SU-DHL-6 (cell line): ENCODE results near the gene NRN1.

Experiments used
- EZH2phosphoT487 ChIP-seq: fragments of 200-600 bp; sonication (generic), shearing (Covaris generic); conservative IDR thresholded peaks from 2 replicates; pipeline ENCODE4 v1.6.1; 2018; ENCODE audit warnings: mild to moderate bottlenecking, antibody characterized with exemption, low read length, moderate library complexity, mixed read lengths
- TF ChIP-seq, protein P1 (sequence below): fragments of 200-600 bp; sonication (generic); IDR thresholded peaks from one replicate; pipeline ENCODE4 v1.5.1; 2017; ENCODE audit warnings: antibody characterized with exemption, mild to moderate bottlenecking, low read length, moderate library complexity; ENCODE audit not compliant: insufficient read depth, poor library complexity, severe bottlenecking

DNA sequence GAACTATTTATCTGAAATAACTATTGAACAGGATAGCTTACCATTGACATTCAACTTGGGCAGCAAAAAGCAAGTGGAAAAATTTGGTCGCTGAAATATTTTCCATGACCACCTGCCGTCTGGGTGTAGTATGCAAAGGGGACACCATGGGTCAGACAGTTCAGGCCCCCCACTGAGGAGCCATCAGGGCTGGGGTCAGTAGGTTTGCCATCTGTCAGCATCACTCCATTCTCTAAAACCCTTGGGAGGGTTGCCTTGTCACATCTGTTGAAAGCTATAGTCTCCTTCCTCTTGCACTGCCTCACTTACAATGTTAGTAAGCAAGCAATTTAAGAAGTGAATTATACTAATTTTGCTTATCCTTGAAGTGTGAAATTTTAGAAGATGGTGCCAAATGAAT lies 44.9 kb downstream of the NRN1 start:
- TF ChIP-seq, protein P1, sequence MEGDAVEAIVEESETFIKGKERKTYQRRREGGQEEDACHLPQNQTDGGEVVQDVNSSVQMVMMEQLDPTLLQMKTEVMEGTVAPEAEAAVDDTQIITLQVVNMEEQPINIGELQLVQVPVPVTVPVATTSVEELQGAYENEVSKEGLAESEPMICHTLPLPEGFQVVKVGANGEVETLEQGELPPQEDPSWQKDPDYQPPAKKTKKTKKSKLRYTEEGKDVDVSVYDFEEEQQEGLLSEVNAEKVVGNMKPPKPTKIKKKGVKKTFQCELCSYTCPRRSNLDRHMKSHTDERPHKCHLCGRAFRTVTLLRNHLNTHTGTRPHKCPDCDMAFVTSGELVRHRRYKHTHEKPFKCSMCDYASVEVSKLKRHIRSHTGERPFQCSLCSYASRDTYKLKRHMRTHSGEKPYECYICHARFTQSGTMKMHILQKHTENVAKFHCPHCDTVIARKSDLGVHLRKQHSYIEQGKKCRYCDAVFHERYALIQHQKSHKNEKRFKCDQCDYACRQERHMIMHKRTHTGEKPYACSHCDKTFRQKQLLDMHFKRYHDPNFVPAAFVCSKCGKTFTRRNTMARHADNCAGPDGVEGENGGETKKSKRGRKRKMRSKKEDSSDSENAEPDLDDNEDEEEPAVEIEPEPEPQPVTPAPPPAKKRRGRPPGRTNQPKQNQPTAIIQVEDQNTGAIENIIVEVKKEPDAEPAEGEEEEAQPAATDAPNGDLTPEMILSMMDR = no peak
- no peak for TF ChIP-seq EZH2phosphoT487
